ENCODE data around the gene SNX19.

Gene SNX19

DNA sequence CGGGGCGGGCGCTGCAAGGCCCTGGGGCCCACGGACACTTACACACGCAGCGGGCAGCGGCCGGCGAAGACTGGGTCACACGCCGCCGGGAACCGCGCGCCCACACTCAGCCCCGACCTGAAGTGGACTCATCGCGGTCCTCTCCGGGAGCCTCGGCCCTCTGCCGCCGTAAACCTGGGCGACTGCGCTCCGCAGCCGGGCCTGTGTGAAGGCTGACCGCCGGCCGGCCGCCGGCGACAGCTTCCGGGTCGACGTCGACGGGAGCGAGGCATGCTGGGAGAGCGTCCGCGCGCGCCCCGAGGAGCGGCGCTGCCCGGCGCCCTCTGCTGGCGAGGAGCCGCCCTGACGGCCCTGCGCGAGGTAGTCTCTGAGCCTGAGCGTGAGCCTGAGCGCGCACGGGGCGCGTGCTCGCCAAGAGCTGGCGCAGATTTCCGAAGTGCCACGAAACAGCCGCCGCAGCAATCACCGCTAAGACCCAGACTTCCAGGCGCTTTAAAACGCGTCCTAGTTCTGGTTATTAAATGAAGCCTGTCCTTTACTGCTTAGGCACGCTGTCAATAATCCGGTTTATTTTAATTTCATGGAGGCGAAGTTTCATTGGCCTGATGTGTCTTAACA is at the start of gene SNX19:
TSS of gene SNX19 (minus strand) at position 242 of the 618 bp plus-strand sequence. CDS start 540 bp downstream, outside the sequence.
- peaks cover 0 to 6% (median 0%) of the 10 kb centered on the region in 5 donors for H3K27me3 ChIP-seq (ENCODE audit: control insufficient read depth in 5 of 5, insufficient read depth in 4 of 5, low read length in 5 of 5)
- peak within 1 kb of the TSS; percentile 96 to 99 (median 99) for H3K9ac ChIP-seq (ENCODE audit: low read length in 5 of 5)
- H3K4me1 ChIP-seq (ENCODE audit: control insufficient read depth in 5 of 5, insufficient read depth in 5 of 5, low read length in 5 of 5): peaks cover 2 to 44% (median 36%) of the 10 kb centered on the region in 5 donors
- peaks cover 0 to 33% (median 19%) of the 10 kb centered on the region in 5 donors for H3K36me3 ChIP-seq (ENCODE audit: control insufficient read depth in 5 of 5, insufficient read depth in 5 of 5, low read length in 5 of 5)
- H3K4me3 ChIP-seq (ENCODE audit: low read depth in 1 of 5, low read length in 5 of 5): peak within 1 kb of the TSS; percentile 73 to 96 (median 88)
- H3K9me3 ChIP-seq (ENCODE audit: control insufficient read depth in 5 of 5, low read length in 5 of 5): no peaks in the 10 kb centered on the region
- H3K27ac ChIP-seq (ENCODE audit: low read depth, low read length): peak within 1 kb of the TSS; percentile 90

GRCh38 chr11:130964058-130964792 is 47.9 kb upstream of the SNX19 start:
- no peaks in the 10 kb centered on the region for H3K36me3 ChIP-seq (ENCODE audit: control insufficient read depth in 5 of 5, insufficient read depth in 5 of 5, low read length in 5 of 5)
- H3K4me1 ChIP-seq (ENCODE audit: control insufficient read depth in 5 of 5, insufficient read depth in 5 of 5, low read length in 5 of 5): no peaks in the 10 kb centered on the region
- H3K9ac ChIP-seq (ENCODE audit: low read length in 5 of 5): peak overlapping the region in 1 of 5 donors; percentile 30
- H3K27ac ChIP-seq (ENCODE audit: low read depth, low read length): no peak overlapping the region
- H3K9me3 ChIP-seq (ENCODE audit: control insufficient read depth in 5 of 5, low read length in 5 of 5): peaks cover 0 to 10% (median 2%) of the 10 kb centered on the region in 5 donors
- no peak overlapping the region for H3K4me3 ChIP-seq (ENCODE audit: low read depth in 1 of 5, low read length in 5 of 5)
- no peaks in the 10 kb centered on the region for H3K27me3 ChIP-seq (ENCODE audit: control insufficient read depth in 5 of 5, insufficient read depth in 4 of 5, low read length in 5 of 5)

- H3K9me3 ChIP-seq (ENCODE audit: control insufficient read depth in 5 of 5, low read length in 5 of 5): no peaks in the 10 kb centered on the region
- H3K36me3 ChIP-seq (ENCODE audit: control insufficient read depth in 5 of 5, insufficient read depth in 5 of 5, low read length in 5 of 5): no peaks in the 10 kb centered on the region
- H3K27ac ChIP-seq (ENCODE audit: low read depth, low read length): no peak overlapping the region
- H3K4me3 ChIP-seq (ENCODE audit: low read depth in 1 of 5, low read length in 5 of 5): no peak overlapping the region
- H3K9ac ChIP-seq (ENCODE audit: low read length in 5 of 5): no peak overlapping the region
- peaks cover 0 to 13% (median 0%) of the 10 kb centered on the region in 5 donors for H3K27me3 ChIP-seq (ENCODE audit: control insufficient read depth in 5 of 5, insufficient read depth in 4 of 5, low read length in 5 of 5)
- H3K4me1 ChIP-seq (ENCODE audit: control insufficient read depth in 5 of 5, insufficient read depth in 5 of 5, low read length in 5 of 5): peaks cover 0 to 32% (median 4%) of the 10 kb centered on the region in 5 donors
Observed at GRCh38 chr11:130947889-130948288, 31.6 kb upstream of the SNX19 start.

DNA sequence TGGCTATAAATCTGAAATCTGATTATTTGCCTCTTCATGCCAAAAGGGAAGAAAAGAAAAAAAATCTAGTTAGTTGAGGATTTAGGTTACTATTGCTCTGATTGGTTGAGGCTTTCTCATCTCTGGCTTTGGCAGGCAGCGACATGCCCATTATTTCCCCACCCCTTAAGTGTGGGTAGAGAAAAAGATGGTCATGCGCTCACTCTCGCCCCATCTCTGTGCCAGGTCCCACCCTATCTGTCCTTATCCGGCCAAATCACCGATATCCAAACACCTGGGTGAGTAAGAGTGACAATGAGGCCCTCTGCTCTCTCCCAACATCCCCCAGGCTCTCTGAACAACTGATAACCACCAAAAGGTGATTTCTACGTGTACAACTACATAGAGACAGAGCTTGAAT is 31.2 kb upstream of the SNX19 start:
- H3K27me3 ChIP-seq (ENCODE audit: control insufficient read depth in 5 of 5, insufficient read depth in 4 of 5, low read length in 5 of 5): peaks cover 0 to 13% (median 0%) of the 10 kb centered on the region in 5 donors
- H3K4me3 ChIP-seq (ENCODE audit: low read depth in 1 of 5, low read length in 5 of 5): no peak overlapping the region
- H3K27ac ChIP-seq (ENCODE audit: low read depth, low read length): no peak overlapping the region
- no peak overlapping the region for H3K9ac ChIP-seq (ENCODE audit: low read length in 5 of 5)
- peaks cover 0 to 32% (median 4%) of the 10 kb centered on the region in 5 donors for H3K4me1 ChIP-seq (ENCODE audit: control insufficient read depth in 5 of 5, insufficient read depth in 5 of 5, low read length in 5 of 5)
- H3K9me3 ChIP-seq (ENCODE audit: control insufficient read depth in 5 of 5, low read length in 5 of 5): no peaks in the 10 kb centered on the region
- H3K36me3 ChIP-seq (ENCODE audit: control insufficient read depth in 5 of 5, insufficient read depth in 5 of 5, low read length in 5 of 5): no peaks in the 10 kb centered on the region

DNA sequence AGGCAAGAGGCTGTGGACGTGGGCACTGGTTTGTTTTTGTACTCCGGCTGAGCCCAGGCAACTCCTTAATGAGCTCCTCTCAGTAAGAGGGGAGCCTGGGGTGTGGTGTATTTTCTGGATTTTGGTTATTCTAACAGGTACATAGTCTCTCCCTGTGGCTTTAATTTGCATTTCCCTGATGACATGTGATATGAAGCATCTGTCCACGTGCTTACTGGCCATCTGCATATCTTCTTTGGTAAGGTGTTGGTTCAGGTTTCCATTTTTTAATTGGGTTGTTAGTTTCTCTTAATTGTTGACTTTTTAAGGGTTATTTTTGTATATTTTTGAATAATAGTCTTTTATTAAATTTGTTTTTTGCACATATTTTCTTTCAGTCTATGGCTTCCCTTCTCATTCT is 30.8 kb upstream of the SNX19 start:
- Histone ChIP-seq H3K9ac (ENCODE audit: low read length in 5 of 5) (no peak overlapping the region), H3K27ac (ENCODE audit: low read depth, low read length) (no peak overlapping the region), H3K9me3 (ENCODE audit: control insufficient read depth in 5 of 5, low read length in 5 of 5) (no peaks in the 10 kb centered on the region), H3K27me3 (ENCODE audit: control insufficient read depth in 5 of 5, insufficient read depth in 4 of 5, low read length in 5 of 5) (peaks cover 0 to 13% (median 0%) of the 10 kb centered on the region in 5 donors), H3K4me3 (ENCODE audit: low read depth in 1 of 5, low read length in 5 of 5) (no peak overlapping the region), H3K36me3 (ENCODE audit: control insufficient read depth in 5 of 5, insufficient read depth in 5 of 5, low read length in 5 of 5) (no peaks in the 10 kb centered on the region), H3K4me1 (ENCODE audit: control insufficient read depth in 5 of 5, insufficient read depth in 5 of 5, low read length in 5 of 5) (peaks cover 0 to 32% (median 4%) of the 10 kb centered on the region in 5 donors)

DNA sequence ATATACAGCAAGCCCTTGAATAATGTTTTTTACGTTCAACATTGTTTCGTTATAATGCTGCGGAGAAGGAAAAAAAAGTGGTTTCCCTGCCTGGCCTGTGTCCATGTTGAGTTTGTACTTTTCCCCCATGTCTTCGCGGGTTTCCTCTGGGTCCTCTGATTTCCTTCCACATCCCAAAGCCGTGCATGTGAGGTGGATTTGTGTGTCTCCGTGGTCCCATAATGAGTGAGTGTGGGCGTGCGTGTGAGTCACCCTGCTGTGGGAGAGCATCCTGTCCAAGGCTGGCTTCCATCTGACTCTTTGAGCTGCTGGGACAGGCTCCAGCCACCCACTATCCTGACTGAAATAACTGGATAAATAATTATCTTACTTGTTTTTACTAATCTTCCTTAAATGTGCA is 29.6 kb upstream of the SNX19 start:
- no peaks in the 10 kb centered on the region for H3K36me3 ChIP-seq (ENCODE audit: control insufficient read depth in 5 of 5, insufficient read depth in 5 of 5, low read length in 5 of 5)
- peaks cover 0 to 32% (median 4%) of the 10 kb centered on the region in 5 donors for H3K4me1 ChIP-seq (ENCODE audit: control insufficient read depth in 5 of 5, insufficient read depth in 5 of 5, low read length in 5 of 5)
- H3K27me3 ChIP-seq (ENCODE audit: control insufficient read depth in 5 of 5, insufficient read depth in 4 of 5, low read length in 5 of 5): peaks cover 0 to 13% (median 0%) of the 10 kb centered on the region in 5 donors
- H3K4me3 ChIP-seq (ENCODE audit: low read depth in 1 of 5, low read length in 5 of 5): peak overlapping the region in 1 of 5 donors; percentile 21
- H3K9ac ChIP-seq (ENCODE audit: low read length in 5 of 5): no peak overlapping the region
- no peaks in the 10 kb centered on the region for H3K9me3 ChIP-seq (ENCODE audit: control insufficient read depth in 5 of 5, low read length in 5 of 5)
- peak overlapping the region; percentile 38 for H3K27ac ChIP-seq (ENCODE audit: low read depth, low read length)

GRCh38 chr11:130940706-130941105 is 24.4 kb upstream of the SNX19 start:
- no peak overlapping the region for H3K4me3 ChIP-seq (ENCODE audit: low read depth in 1 of 5, low read length in 5 of 5)
- no peak overlapping the region for H3K9ac ChIP-seq (ENCODE audit: low read length in 5 of 5)
- no peak overlapping the region for H3K27ac ChIP-seq (ENCODE audit: low read depth, low read length)
- peaks cover 0 to 3% (median 0%) of the 10 kb centered on the region in 5 donors for H3K9me3 ChIP-seq (ENCODE audit: control insufficient read depth in 5 of 5, low read length in 5 of 5)
- peaks cover 0 to 8% (median 0%) of the 10 kb centered on the region in 5 donors for H3K4me1 ChIP-seq (ENCODE audit: control insufficient read depth in 5 of 5, insufficient read depth in 5 of 5, low read length in 5 of 5)
- peaks cover 0 to 10% (median 0%) of the 10 kb centered on the region in 5 donors for H3K27me3 ChIP-seq (ENCODE audit: control insufficient read depth in 5 of 5, insufficient read depth in 4 of 5, low read length in 5 of 5)
- H3K36me3 ChIP-seq (ENCODE audit: control insufficient read depth in 5 of 5, insufficient read depth in 5 of 5, low read length in 5 of 5): no peaks in the 10 kb centered on the region

GRCh38 chr11:130937051-130937450 is 20.8 kb upstream of the SNX19 start:
- H3K9ac ChIP-seq (ENCODE audit: low read length in 5 of 5): no peak overlapping the region
- H3K4me1 ChIP-seq (ENCODE audit: control insufficient read depth in 5 of 5, insufficient read depth in 5 of 5, low read length in 5 of 5): no peaks in the 10 kb centered on the region
- H3K36me3 ChIP-seq (ENCODE audit: control insufficient read depth in 5 of 5, insufficient read depth in 5 of 5, low read length in 5 of 5): no peaks in the 10 kb centered on the region
- no peaks in the 10 kb centered on the region for H3K27me3 ChIP-seq (ENCODE audit: control insufficient read depth in 5 of 5, insufficient read depth in 4 of 5, low read length in 5 of 5)
- H3K27ac ChIP-seq (ENCODE audit: low read depth, low read length): no peak overlapping the region
- no peak overlapping the region for H3K4me3 ChIP-seq (ENCODE audit: low read depth in 1 of 5, low read length in 5 of 5)
- H3K9me3 ChIP-seq (ENCODE audit: control insufficient read depth in 5 of 5, low read length in 5 of 5): peaks cover 0 to 3% (median 0%) of the 10 kb centered on the region in 5 donors

GRCh38 chr11:130932086-130932712 is 15.9 kb upstream of the SNX19 start:
- H3K27ac ChIP-seq (ENCODE audit: low read depth, low read length): no peak overlapping the region
- peaks cover 0 to 3% (median 0%) of the 10 kb centered on the region in 5 donors for H3K9me3 ChIP-seq (ENCODE audit: control insufficient read depth in 5 of 5, low read length in 5 of 5)
- no peaks in the 10 kb centered on the region for H3K27me3 ChIP-seq (ENCODE audit: control insufficient read depth in 5 of 5, insufficient read depth in 4 of 5, low read length in 5 of 5)
- H3K36me3 ChIP-seq (ENCODE audit: control insufficient read depth in 5 of 5, insufficient read depth in 5 of 5, low read length in 5 of 5): no peaks in the 10 kb centered on the region
- no peak overlapping the region for H3K4me3 ChIP-seq (ENCODE audit: low read depth in 1 of 5, low read length in 5 of 5)
- no peak overlapping the region for H3K9ac ChIP-seq (ENCODE audit: low read length in 5 of 5)
- no peaks in the 10 kb centered on the region for H3K4me1 ChIP-seq (ENCODE audit: control insufficient read depth in 5 of 5, insufficient read depth in 5 of 5, low read length in 5 of 5)

- no peak overlapping the region for H3K27ac ChIP-seq (ENCODE audit: low read depth, low read length)
- no peaks in the 10 kb centered on the region for H3K36me3 ChIP-seq (ENCODE audit: control insufficient read depth in 5 of 5, insufficient read depth in 5 of 5, low read length in 5 of 5)
- H3K9me3 ChIP-seq (ENCODE audit: control insufficient read depth in 5 of 5, low read length in 5 of 5): no peaks in the 10 kb centered on the region
- no peak overlapping the region for H3K4me3 ChIP-seq (ENCODE audit: low read depth in 1 of 5, low read length in 5 of 5)
- H3K9ac ChIP-seq (ENCODE audit: low read length in 5 of 5): no peak overlapping the region
- H3K27me3 ChIP-seq (ENCODE audit: control insufficient read depth in 5 of 5, insufficient read depth in 4 of 5, low read length in 5 of 5): no peaks in the 10 kb centered on the region
- no peaks in the 10 kb centered on the region for H3K4me1 ChIP-seq (ENCODE audit: control insufficient read depth in 5 of 5, insufficient read depth in 5 of 5, low read length in 5 of 5)
Observed at GRCh38 chr11:130924750-130925149, 8.5 kb upstream of the SNX19 start.
